Parathyroid adenoma (tissue), 2 donors: ENCODE results near the gene ACER1.
A peak's percentile ranks its signal among the peaks of the same experiment; 100 is the strongest.
"Not testable (repeated sequence)": the region's sequence is repeated elsewhere in the genome, so short reads cannot be mapped to it uniquely, and the experiment has no call there.

Experiments used
- H2AFZ ChIP-seq: fragments of 300-600 bp; sonication (generic); one replicate; pipeline ENCODE4 v1.7.0; 2017; ENCODE audit warnings: antibody characterized with exemption, mild to moderate bottlenecking
- H3K27ac ChIP-seq: fragments of 300-600 bp; sonication (generic); one replicate; pipeline ENCODE4 v1.7.0; 2017
- H3K27me3 ChIP-seq: fragments of 300-600 bp; sonication (generic); one replicate; pipeline ENCODE4 v1.7.0; 2017; ENCODE audit warnings: low read length; ENCODE audit not compliant: control insufficient read depth, insufficient read depth
- H3K36me3 ChIP-seq: fragments of 300-600 bp; sonication (generic); one replicate; pipeline ENCODE4 v1.7.0; 2017; ENCODE audit warnings: low read length; ENCODE audit not compliant: control insufficient read depth, insufficient read depth
- H3K4me1 ChIP-seq: fragments of 300-600 bp; sonication (generic); one replicate; pipeline ENCODE4 v1.7.0; 2017; ENCODE audit warnings: control low read depth
- H3K4me2 ChIP-seq: fragments of 300-600 bp; sonication (generic); one replicate; pipeline ENCODE4 v1.7.0; 2017; ENCODE audit warnings: low read length
- H3K4me3 ChIP-seq: fragments of 300-600 bp; sonication (generic); one replicate; pipeline ENCODE4 v1.7.0; 2017; ENCODE audit warnings: low read depth, low read length
- H3K79me2 ChIP-seq: fragments of 300-600 bp; sonication (generic); one replicate; pipeline ENCODE4 v1.7.0; 2017; ENCODE audit warnings: control low read depth
- H3K9ac ChIP-seq: fragments of 300-600 bp; sonication (generic); one replicate; pipeline ENCODE4 v1.7.0; 2017; ENCODE audit warnings: mild to moderate bottlenecking
- H3K9me3 ChIP-seq: fragments of 300-600 bp; sonication (generic); one replicate; pipeline ENCODE4 v1.7.0; 2017; ENCODE audit warnings: low read length; ENCODE audit not compliant: control insufficient read depth
- TF ChIP-seq, protein P1 (sequence below): fragments of 300-600 bp; sonication (generic); IDR thresholded peaks from one replicate; pipeline ENCODE4 v1.7.0; 2017; ENCODE audit warnings: antibody characterized with exemption, mild to moderate bottlenecking
- donor health status: primary hyperparathyroidism.

The ACER1 gene

GRCh38 chr19:6359568-6360341 lies 26.3 kb upstream of the ACER1 start:
- Histone ChIP-seq H3K9ac (no peak overlapping the region), H2AFZ (no peak overlapping the region), H3K36me3 (no peaks in the 10 kb centered on the region), H3K27me3 (no peaks in the 10 kb centered on the region), H3K27ac (no peak overlapping the region), H3K79me2 (no peaks in the 10 kb centered on the region), H3K4me1 (peaks cover 7% of the 10 kb centered on the region), H3K4me3 (no peak overlapping the region), H3K9me3 (no peaks in the 10 kb centered on the region), H3K4me2 (no peak overlapping the region)
- TF ChIP-seq, protein P1, sequence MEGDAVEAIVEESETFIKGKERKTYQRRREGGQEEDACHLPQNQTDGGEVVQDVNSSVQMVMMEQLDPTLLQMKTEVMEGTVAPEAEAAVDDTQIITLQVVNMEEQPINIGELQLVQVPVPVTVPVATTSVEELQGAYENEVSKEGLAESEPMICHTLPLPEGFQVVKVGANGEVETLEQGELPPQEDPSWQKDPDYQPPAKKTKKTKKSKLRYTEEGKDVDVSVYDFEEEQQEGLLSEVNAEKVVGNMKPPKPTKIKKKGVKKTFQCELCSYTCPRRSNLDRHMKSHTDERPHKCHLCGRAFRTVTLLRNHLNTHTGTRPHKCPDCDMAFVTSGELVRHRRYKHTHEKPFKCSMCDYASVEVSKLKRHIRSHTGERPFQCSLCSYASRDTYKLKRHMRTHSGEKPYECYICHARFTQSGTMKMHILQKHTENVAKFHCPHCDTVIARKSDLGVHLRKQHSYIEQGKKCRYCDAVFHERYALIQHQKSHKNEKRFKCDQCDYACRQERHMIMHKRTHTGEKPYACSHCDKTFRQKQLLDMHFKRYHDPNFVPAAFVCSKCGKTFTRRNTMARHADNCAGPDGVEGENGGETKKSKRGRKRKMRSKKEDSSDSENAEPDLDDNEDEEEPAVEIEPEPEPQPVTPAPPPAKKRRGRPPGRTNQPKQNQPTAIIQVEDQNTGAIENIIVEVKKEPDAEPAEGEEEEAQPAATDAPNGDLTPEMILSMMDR = no peak

- no peak overlapping the region for H3K9ac ChIP-seq
- peaks cover 7% of the 10 kb centered on the region for H3K4me1 ChIP-seq
- peak overlapping the region; percentile 30 for H3K4me2 ChIP-seq
- H3K27ac ChIP-seq = peak overlapping the region; percentile 33
- H3K9me3 ChIP-seq = no peaks in the 10 kb centered on the region
- H3K36me3 ChIP-seq = no peaks in the 10 kb centered on the region
- TF ChIP-seq, protein P1 = no peak
- peak overlapping the region; percentile 92 for H2AFZ ChIP-seq
- H3K4me3 ChIP-seq = no peak overlapping the region
- no peaks in the 10 kb centered on the region for H3K79me2 ChIP-seq
- no peaks in the 10 kb centered on the region for H3K27me3 ChIP-seq
These were observed 24.6 kb upstream of the ACER1 start for GRCh38 chr19:6358003-6358402.

DNA sequence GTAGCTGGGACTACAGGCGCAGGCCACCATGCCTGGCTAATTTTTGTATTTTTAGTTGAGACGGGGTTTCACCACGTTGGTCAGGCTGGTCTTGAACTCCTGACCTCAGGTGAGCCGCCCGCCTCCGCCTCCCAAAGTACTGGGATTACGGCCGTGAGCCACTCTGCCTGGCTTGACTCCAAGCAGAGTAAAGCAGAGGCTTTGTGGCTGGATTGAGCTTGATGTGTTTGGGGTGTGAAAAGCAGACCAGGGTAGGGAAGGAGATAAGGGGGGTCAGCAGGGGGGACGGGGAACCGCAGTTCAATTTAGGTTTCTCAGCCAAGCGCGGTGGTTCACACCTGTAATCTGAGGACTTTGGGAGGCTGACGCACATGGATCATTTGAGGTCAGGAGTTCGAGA lies 23.8 kb upstream of the ACER1 start:
- no peaks in the 10 kb centered on the region for H3K27me3 ChIP-seq
- no peaks in the 10 kb centered on the region for H3K36me3 ChIP-seq
- H3K79me2 ChIP-seq = no peaks in the 10 kb centered on the region
- TF ChIP-seq, protein P1 = no peak
- no peak overlapping the region for H3K9ac ChIP-seq
- H3K4me2 ChIP-seq = no peak overlapping the region
- H2AFZ ChIP-seq = no peak overlapping the region
- no peak overlapping the region for H3K4me3 ChIP-seq
- no peak overlapping the region for H3K27ac ChIP-seq
- no peaks in the 10 kb centered on the region for H3K9me3 ChIP-seq
- peaks cover 5% of the 10 kb centered on the region for H3K4me1 ChIP-seq

GRCh38 chr19:6355321-6356040 lies 22.1 kb upstream of the ACER1 start:
- not testable (repeated sequence) for H3K79me2 ChIP-seq, H3K27ac ChIP-seq, H3K36me3 ChIP-seq, H3K4me3 ChIP-seq, H3K4me1 ChIP-seq, H3K9me3 ChIP-seq, H3K9ac ChIP-seq, H2AFZ ChIP-seq, H3K4me2 ChIP-seq, H3K27me3 ChIP-seq

DNA sequence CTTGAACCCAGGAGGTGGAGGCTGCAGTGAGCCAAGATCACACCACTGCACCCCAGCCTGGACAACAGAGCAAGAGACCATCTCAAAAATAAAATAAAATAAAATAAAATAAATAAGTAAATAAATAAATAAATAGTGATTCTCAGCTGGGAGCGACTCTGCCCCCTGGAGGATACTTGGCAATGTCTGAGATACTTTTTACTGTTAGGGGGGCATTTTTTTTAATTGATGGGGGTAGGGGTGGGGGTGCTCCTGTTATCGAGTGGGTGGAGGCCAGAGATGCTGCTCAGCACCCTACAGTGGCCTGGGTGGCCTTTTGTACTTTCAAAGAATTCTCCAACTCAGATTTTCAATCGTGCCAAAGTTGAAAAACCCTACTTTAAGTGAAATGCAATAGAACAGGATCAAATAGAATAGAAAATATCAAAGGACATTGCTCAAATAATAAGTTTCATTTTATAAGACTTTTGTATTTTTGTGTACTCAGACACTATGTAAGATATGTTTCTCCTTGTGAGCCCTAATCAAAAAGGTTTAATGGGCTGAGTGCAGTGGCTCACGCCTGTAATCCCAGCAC lies 20.8 kb upstream of the ACER1 start:
- Histone ChIP-seq H2AFZ (no peak overlapping the region), H3K79me2 (no peaks in the 10 kb centered on the region), H3K27ac (no peak overlapping the region), H3K36me3 (no peaks in the 10 kb centered on the region), H3K9me3 (no peaks in the 10 kb centered on the region), H3K27me3 (no peaks in the 10 kb centered on the region), H3K4me3 (no peak overlapping the region), H3K9ac (no peak overlapping the region), H3K4me2 (no peak overlapping the region), H3K4me1 (peaks cover 5% of the 10 kb centered on the region)
- TF ChIP-seq, protein P1 = no peak
